Upper lobe of left lung (tissue), 4 donors: ENCODE measurements around the gene FMN2.

Experiments
- EP300 ChIP-seq, 4 donors: sonication (generic); formaldehyde crosslinking; IDR thresholded peaks; one replicate each; pipeline ENCODE4 v1.5.1; 2017; ENCODE audit warnings: antibody characterized with exemption in 4 of 4, control low read depth in 2 of 4
- POLR2A ChIP-seq, 4 donors: fragments of 450-650 bp; IDR thresholded peaks; one replicate each; pipeline ENCODE4 v1.5.1; 2016 to 2017; ENCODE audit warnings: antibody characterized with exemption in 4 of 4, mild to moderate bottlenecking in 2 of 4
- TF ChIP-seq, protein P1 (sequence below), 6 experiments: fragments of 450-650 bp in 4 of 6; fragments of 200-600 bp in 2 of 6; sonication (generic) in 2 of 6; IDR thresholded peaks; one replicate each; pipeline ENCODE4 v1.5.1; 2016 to 2019; ENCODE audit warnings: antibody characterized with exemption in 6 of 6

DNA sequence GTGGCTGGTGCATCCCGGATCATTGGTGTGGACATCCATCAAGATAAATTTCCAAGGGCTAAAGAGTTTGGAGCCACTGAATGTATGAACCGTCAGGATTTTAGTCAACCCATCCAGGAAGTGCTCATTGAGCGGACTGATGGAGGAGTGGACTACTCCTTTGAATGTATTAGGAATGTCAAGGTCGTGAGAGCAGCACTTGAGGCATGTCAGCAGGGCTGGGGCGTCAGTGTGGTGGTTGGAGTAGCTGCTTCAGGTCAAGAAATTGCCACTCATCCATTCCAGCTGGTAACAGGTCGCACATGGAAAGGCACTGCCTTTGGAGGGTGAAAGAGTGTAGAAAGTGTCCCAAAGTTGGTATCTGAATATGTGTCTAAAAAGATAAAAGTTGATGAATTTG, 79.1 kb downstream of the FMN2 start:
- TF ChIP-seq, protein P1, sequence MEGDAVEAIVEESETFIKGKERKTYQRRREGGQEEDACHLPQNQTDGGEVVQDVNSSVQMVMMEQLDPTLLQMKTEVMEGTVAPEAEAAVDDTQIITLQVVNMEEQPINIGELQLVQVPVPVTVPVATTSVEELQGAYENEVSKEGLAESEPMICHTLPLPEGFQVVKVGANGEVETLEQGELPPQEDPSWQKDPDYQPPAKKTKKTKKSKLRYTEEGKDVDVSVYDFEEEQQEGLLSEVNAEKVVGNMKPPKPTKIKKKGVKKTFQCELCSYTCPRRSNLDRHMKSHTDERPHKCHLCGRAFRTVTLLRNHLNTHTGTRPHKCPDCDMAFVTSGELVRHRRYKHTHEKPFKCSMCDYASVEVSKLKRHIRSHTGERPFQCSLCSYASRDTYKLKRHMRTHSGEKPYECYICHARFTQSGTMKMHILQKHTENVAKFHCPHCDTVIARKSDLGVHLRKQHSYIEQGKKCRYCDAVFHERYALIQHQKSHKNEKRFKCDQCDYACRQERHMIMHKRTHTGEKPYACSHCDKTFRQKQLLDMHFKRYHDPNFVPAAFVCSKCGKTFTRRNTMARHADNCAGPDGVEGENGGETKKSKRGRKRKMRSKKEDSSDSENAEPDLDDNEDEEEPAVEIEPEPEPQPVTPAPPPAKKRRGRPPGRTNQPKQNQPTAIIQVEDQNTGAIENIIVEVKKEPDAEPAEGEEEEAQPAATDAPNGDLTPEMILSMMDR (IDR thresholded peaks at IDR 0.05), result no peak
- TF ChIP-seq EP300 (IDR thresholded peaks at IDR 0.05) (no peak), POLR2A (IDR thresholded peaks at IDR 0.05) (no peak)
